WTC11 (cell line): ENCODE results near the gene ZNF185. TPM values are rescaled to one million over a fixed set of nuclear protein-coding genes. Genes with fewer than 3 reads are reported as not detected.

Source experiments
- ATAC-seq: fragments of 200-7000 bp; cut with Tn5 transposase; 2 replicates; pipeline ENCODE4 v1.10.0; 2021; ENCODE audit warnings: mild to moderate bottlenecking, moderate library complexity
- CTCF ChIA-PET: fragments of 300-600 bp; sonication (Branson Sonifier 250); formaldehyde crosslinking; loops from one replicate; lab custom pipeline; 2021; ENCODE audit warnings: antibody characterized with exemption; lab: Charles Lee
- POLR2A ChIA-PET: fragments of 350-600 bp; sonication (Branson Sonifier 250); formaldehyde crosslinking; loops from one replicate; lab custom pipeline; 2021; ENCODE audit warnings: antibody characterized with exemption; lab: Charles Lee
- DNase-seq: peaks from one replicate; pipeline ENCODE4 v3.0.0; 2021; ENCODE audit warnings: low spot score
- H3K27ac Mint-ChIP-seq: 2 replicates; pipeline ENCODE4 v1.8.0; 2021; ENCODE audit warnings: mixed read lengths
- H3K27me3 Mint-ChIP-seq: 2 replicates; pipeline ENCODE4 v1.8.0; 2021; ENCODE audit warnings: low read depth, mild to moderate bottlenecking, moderate library complexity, mixed read lengths
- H3K36me3 Mint-ChIP-seq: 2 replicates; pipeline ENCODE4 v1.8.0; 2021; ENCODE audit warnings: mixed read lengths
- H3K4me1 Mint-ChIP-seq: 2 replicates; pipeline ENCODE4 v1.8.0; 2022; ENCODE audit warnings: mixed read lengths
- H3K4me3 Mint-ChIP-seq: 2 replicates; pipeline ENCODE4 v1.8.0; 2021; ENCODE audit warnings: mild to moderate bottlenecking, moderate library complexity, mixed read lengths
- H3K9me3 Mint-ChIP-seq: 2 replicates; pipeline ENCODE4 v1.8.0; 2021; ENCODE audit warnings: mixed read lengths
- CBFB ChIP-seq: sonication (generic); formaldehyde crosslinking; IDR thresholded peaks from 2 replicates; pipeline ENCODE4 v1.8.1; 2022; ENCODE audit warnings: mild to moderate bottlenecking, low read depth, missing genetic modification reagents
- ELF4 ChIP-seq: sonication (generic); formaldehyde crosslinking; IDR thresholded peaks from 2 replicates; pipeline ENCODE4 v1.8.1; 2022; ENCODE audit warnings: low read depth, mild to moderate bottlenecking, moderate library complexity, missing genetic modification reagents
- GRHL2 ChIP-seq: fragments of 250-450 bp; sonication (Bioruptor Pico); IDR thresholded peaks from 2 replicates; pipeline ENCODE4 v1.8.0; 2022; ENCODE audit warnings: mild to moderate bottlenecking, moderate library complexity; ENCODE audit not compliant: insufficient replicate concordance, severe bottlenecking
- KAT7 ChIP-seq: sonication (generic); formaldehyde crosslinking; IDR thresholded peaks from 2 replicates; pipeline ENCODE4 v1.8.1; 2023; ENCODE audit warnings: missing genetic modification reagents, mild to moderate bottlenecking, borderline replicate concordance
- MYBL2 ChIP-seq: sonication (generic); formaldehyde crosslinking; IDR thresholded peaks from 2 replicates; pipeline ENCODE4 v1.8.1; 2023; ENCODE audit warnings: mild to moderate bottlenecking, moderate library complexity, missing genetic modification reagents
- NFE2L1 ChIP-seq: sonication (generic); formaldehyde crosslinking; IDR thresholded peaks from 2 replicates; pipeline ENCODE4 v1.8.1; 2023; ENCODE audit warnings: missing genetic modification reagents
- RORB ChIP-seq: fragments of 250-450 bp; sonication (Bioruptor Pico); IDR thresholded peaks from 2 replicates; pipeline ENCODE4 v1.9.0; 2021; ENCODE audit warnings: mild to moderate bottlenecking
- SOX15 ChIP-seq: fragments of 250-450 bp; sonication (Bioruptor Pico); IDR thresholded peaks from 2 replicates; pipeline ENCODE4 v1.9.0; 2021; ENCODE audit warnings: mild to moderate bottlenecking
- TEAD1 ChIP-seq: sonication (generic); formaldehyde crosslinking; IDR thresholded peaks from 2 replicates; pipeline ENCODE4 v1.8.0; 2022; ENCODE audit warnings: mild to moderate bottlenecking, missing genetic modification reagents
- ZNF138 ChIP-seq: sonication (generic); formaldehyde crosslinking; conservative IDR thresholded peaks from 2 replicates; pipeline ENCODE4 v1.8.1; 2022; ENCODE audit warnings: mild to moderate bottlenecking, moderate library complexity, missing genetic modification reagents
- ZNF219 ChIP-seq: sonication (generic); formaldehyde crosslinking; IDR thresholded peaks from 2 replicates; pipeline ENCODE4 v1.8.0; 2023; ENCODE audit warnings: missing genetic modification reagents, mild to moderate bottlenecking, borderline replicate concordance
- ZNF423 ChIP-seq: fragments of 250-450 bp; sonication (Bioruptor Pico); IDR thresholded peaks from 2 replicates; pipeline ENCODE4 v2.1.2; 2022; ENCODE audit warnings: mild to moderate bottlenecking, moderate library complexity
- ZNF532 ChIP-seq: fragments of 250-450 bp; sonication (Bioruptor Pico); IDR thresholded peaks from 2 replicates; pipeline ENCODE4 v1.9.0; 2021; ENCODE audit warnings: mild to moderate bottlenecking, borderline replicate concordance
- total RNA-seq: library from RNA; stranded (reverse); gene quantifications from 3 replicates; pipeline ENCODE4 v1.2.3, GENCODE V29; 2021
- TF ChIP-seq, protein P1 (sequence below): sonication (generic); formaldehyde crosslinking; IDR thresholded peaks from 2 replicates; pipeline ENCODE4 v1.8.0; 2022; ENCODE audit warnings: mild to moderate bottlenecking, missing genetic modification reagents
- TF ChIP-seq, protein P2 (sequence below): sonication (generic); formaldehyde crosslinking; IDR thresholded peaks from 2 replicates; pipeline ENCODE4 v1.8.1; 2023; ENCODE audit warnings: mild to moderate bottlenecking, missing genetic modification reagents
- TF ChIP-seq, protein P3 (sequence below): fragments of 250-450 bp; sonication (Bioruptor Pico); IDR thresholded peaks from 2 replicates; pipeline ENCODE4 v1.9.0; 2021; ENCODE audit warnings: mild to moderate bottlenecking

ZNF185 gene
- total RNA-seq, 1 experiment from 2014 or later, result 8.2 TPM

DNA sequence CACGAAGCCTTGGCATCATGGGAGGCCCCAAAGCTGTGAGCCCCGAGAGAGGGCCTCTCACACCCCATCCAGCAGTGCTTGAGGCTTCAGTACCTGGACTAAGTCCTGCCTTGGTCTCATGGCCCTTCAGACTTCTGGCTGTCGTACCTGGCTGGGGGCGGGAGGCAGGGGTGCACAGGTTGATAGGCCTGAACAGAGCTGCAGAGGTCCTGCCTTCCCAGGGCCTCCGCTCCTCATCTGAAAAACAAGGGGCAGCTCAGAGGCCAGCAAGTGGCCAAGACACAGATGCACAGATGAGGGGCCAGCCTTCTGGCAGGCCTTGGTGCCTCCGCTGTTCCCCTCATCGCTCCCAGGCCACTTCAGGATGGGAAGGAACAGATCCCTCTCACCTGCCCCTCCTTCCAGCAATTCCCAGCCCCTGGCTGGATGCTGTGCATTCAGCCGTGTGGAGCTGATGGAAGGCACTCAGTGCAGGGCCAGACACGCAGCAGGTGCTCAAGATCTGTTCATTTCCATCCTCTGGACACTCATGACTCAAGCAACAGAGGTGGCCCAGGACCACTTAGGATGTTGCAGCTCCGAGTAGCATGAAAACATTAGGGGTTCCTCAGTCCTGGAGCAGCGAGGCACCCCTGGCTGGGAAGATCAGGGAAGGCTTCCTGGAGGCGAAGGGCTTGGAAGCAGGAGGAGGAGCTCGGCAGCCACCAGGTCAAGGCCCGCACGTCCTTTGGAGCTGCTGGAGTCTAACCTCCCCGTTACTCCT is 1.4 kb downstream of the ZNF185 start (continued):
- TF ChIP-seq ZNF532 (CRISPR knock-in tag) (no peak), ZNF219 (CRISPR knock-in tag) (no peak)
- TF ChIP-seq, protein P1, sequence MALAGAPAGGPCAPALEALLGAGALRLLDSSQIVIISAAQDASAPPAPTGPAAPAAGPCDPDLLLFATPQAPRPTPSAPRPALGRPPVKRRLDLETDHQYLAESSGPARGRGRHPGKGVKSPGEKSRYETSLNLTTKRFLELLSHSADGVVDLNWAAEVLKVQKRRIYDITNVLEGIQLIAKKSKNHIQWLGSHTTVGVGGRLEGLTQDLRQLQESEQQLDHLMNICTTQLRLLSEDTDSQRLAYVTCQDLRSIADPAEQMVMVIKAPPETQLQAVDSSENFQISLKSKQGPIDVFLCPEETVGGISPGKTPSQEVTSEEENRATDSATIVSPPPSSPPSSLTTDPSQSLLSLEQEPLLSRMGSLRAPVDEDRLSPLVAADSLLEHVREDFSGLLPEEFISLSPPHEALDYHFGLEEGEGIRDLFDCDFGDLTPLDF (CRISPR knock-in tag), result no peak

GRCh38 chrX:152899874-152900719 is 2.2 kb downstream of the ZNF185 start:
- no peaks in the 10 kb centered on the region for H3K9me3 Mint-ChIP-seq
- DNase-seq, result no peak
- ChIA-PET CTCF (interaction anchor here (1.2 to 1.4 kb wide), 3 partner anchors 16 to 79 kb away, joined by 3 to 4 read pairs (median 4); no protein-coding TSS in a partner anchor), POLR2A (no interaction called here)
- no peak for ATAC-seq
- no peak overlapping the region for H3K4me3 Mint-ChIP-seq
- H3K4me1 Mint-ChIP-seq, result peaks cover 41% of the 10 kb centered on the region
- TF ChIP-seq, protein P2, sequence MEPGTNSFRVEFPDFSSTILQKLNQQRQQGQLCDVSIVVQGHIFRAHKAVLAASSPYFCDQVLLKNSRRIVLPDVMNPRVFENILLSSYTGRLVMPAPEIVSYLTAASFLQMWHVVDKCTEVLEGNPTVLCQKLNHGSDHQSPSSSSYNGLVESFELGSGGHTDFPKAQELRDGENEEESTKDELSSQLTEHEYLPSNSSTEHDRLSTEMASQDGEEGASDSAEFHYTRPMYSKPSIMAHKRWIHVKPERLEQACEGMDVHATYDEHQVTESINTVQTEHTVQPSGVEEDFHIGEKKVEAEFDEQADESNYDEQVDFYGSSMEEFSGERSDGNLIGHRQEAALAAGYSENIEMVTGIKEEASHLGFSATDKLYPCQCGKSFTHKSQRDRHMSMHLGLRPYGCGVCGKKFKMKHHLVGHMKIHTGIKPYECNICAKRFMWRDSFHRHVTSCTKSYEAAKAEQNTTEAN (CRISPR knock-in tag), result no peak
- no peak for TF ChIP-seq ZNF138 (CRISPR knock-in tag)
- TF ChIP-seq RORB, result no peak
- TF ChIP-seq SOX15, result no peak
- no peak for TF ChIP-seq NFE2L1
- no peak for TF ChIP-seq TEAD1
- no peak for TF ChIP-seq KAT7 (CRISPR knock-in tag)
- TF ChIP-seq, protein P3, sequence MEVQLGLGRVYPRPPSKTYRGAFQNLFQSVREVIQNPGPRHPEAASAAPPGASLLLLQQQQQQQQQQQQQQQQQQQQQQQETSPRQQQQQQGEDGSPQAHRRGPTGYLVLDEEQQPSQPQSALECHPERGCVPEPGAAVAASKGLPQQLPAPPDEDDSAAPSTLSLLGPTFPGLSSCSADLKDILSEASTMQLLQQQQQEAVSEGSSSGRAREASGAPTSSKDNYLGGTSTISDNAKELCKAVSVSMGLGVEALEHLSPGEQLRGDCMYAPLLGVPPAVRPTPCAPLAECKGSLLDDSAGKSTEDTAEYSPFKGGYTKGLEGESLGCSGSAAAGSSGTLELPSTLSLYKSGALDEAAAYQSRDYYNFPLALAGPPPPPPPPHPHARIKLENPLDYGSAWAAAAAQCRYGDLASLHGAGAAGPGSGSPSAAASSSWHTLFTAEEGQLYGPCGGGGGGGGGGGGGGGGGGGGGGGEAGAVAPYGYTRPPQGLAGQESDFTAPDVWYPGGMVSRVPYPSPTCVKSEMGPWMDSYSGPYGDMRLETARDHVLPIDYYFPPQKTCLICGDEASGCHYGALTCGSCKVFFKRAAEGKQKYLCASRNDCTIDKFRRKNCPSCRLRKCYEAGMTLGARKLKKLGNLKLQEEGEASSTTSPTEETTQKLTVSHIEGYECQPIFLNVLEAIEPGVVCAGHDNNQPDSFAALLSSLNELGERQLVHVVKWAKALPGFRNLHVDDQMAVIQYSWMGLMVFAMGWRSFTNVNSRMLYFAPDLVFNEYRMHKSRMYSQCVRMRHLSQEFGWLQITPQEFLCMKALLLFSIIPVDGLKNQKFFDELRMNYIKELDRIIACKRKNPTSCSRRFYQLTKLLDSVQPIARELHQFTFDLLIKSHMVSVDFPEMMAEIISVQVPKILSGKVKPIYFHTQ (CRISPR knock-in tag), result no peak
- TF ChIP-seq ZNF423 (CRISPR knock-in tag), result no peak
- no peak for TF ChIP-seq CBFB
- TF ChIP-seq, protein P1 (CRISPR knock-in tag), result no peak
- TF ChIP-seq GRHL2, result no peak
- no peak for TF ChIP-seq MYBL2 (CRISPR knock-in tag)
- no peak for TF ChIP-seq ELF4 (CRISPR knock-in tag)
- H3K27ac Mint-ChIP-seq, result no peak overlapping the region
- no peaks in the 10 kb centered on the region for H3K36me3 Mint-ChIP-seq
- H3K27me3 Mint-ChIP-seq, result peaks cover 15% of the 10 kb centered on the region
